Measurements from ENCODE around the gene THADA.

Gene THADA

DNA sequence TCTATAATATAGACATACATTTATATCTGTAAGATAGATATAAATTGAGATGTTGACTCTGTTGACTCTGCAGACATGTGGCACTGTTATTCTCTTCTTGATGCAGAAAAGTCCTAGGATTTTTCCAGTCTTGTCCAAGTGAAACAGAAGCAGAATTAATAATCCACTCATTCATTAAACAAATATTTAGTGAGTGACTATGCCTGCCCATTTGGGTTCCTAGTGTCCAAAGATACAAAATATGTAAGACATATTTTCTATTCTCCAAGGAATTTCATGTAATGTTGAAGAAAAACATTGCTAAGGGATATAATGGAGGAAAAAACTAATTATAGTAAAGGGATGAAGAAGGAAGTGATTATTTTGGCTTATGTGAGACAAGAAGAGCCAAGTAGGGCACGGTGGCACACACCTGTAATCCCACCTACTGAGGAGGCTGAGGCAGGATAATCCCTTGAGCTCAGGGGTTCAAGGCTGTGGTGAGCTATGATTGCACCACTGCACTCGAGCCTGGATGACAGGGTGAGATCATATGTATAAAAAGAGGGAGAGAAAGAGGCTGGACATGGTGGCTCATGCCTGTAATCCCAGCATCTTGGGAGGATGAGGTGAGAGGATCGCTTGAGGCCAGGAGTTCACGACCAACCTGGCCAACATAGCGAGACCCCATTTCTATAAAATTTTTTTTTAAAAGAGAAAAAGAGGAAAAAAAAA, 21.3 kb upstream of the THADA start:
- Histone ChIP-seq H3K4me3 (ENCODE audit: insufficient read depth, low read length, poor library complexity, severe bottlenecking) (no peak overlapping the region), H3F3A (ENCODE audit: insufficient read depth) (no peaks in the 10 kb centered on the region), H3K27me3 (ENCODE audit: low read length) (no peaks in the 10 kb centered on the region), H3K9me3 (ENCODE audit: insufficient read depth, low read length) (no peaks in the 10 kb centered on the region), H2AFZ (ENCODE audit: low read depth, low read length, severe bottlenecking) (no peak overlapping the region), H3K9ac (ENCODE audit: low read length) (no peak overlapping the region), H3K36me3 (ENCODE audit: low read length) (no peaks in the 10 kb centered on the region), H3K79me2 (ENCODE audit: insufficient read depth, low read length) (no peaks in the 10 kb centered on the region), H3K4me2 (ENCODE audit: low read depth, low read length, poor library complexity, severe bottlenecking) (no peak overlapping the region), H3K27ac (ENCODE audit: low read depth, low read length) (no peak overlapping the region), H3K9me2 (replicated peaks; ENCODE audit: insufficient read depth, low read length) (no peaks in the 10 kb centered on the region), H4K20me1 (ENCODE audit: low read depth, low read length) (no peaks in the 10 kb centered on the region)
- TF ChIP-seq CTCF (IDR thresholded peaks at IDR 0.05; ENCODE audit: insufficient read depth, low read length, poor library complexity, severe bottlenecking) = no peak
- TF ChIP-seq EZH2phosphoT487 (conservative IDR thresholded peaks at IDR 0.05; ENCODE audit: low read length) = no peak

DNA sequence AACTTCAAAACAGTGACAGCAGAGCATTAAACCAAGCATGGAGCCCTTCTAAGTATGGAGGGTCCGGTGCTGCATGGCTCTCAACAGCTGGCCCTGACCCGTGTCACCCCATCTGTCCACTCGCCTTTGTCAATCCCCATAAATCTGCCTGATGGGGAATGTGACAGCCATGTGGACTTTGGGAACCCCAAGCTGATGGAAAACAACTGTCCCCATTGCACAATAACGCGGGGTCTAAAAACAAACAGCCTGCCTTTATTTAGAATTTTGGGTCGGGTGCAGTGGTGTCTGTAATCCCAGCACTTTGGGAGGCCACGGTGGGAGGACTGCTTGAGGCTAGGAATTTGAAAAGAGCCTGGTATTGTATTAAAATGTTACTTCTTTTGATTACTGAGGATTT, 17.1 kb upstream of the THADA start:
- Histone ChIP-seq H3K36me3 (ENCODE audit: low read length) (no peaks in the 10 kb centered on the region), H3K4me3 (ENCODE audit: insufficient read depth, low read length, poor library complexity, severe bottlenecking) (no peak overlapping the region), H3K9ac (ENCODE audit: low read length) (no peak overlapping the region), H3K9me3 (ENCODE audit: insufficient read depth, low read length) (no peaks in the 10 kb centered on the region), H4K20me1 (ENCODE audit: low read depth, low read length) (no peaks in the 10 kb centered on the region), H3K9me2 (replicated peaks; ENCODE audit: insufficient read depth, low read length) (no peaks in the 10 kb centered on the region), H3K27ac (ENCODE audit: low read depth, low read length) (no peak overlapping the region), H3K4me2 (ENCODE audit: low read depth, low read length, poor library complexity, severe bottlenecking) (no peak overlapping the region), H3K79me2 (ENCODE audit: insufficient read depth, low read length) (no peaks in the 10 kb centered on the region), H3K27me3 (ENCODE audit: low read length) (no peaks in the 10 kb centered on the region), H3F3A (ENCODE audit: insufficient read depth) (no peaks in the 10 kb centered on the region), H2AFZ (ENCODE audit: low read depth, low read length, severe bottlenecking) (no peak overlapping the region)
- TF ChIP-seq CTCF (IDR thresholded peaks at IDR 0.05; ENCODE audit: insufficient read depth, low read length, poor library complexity, severe bottlenecking) = no peak
- no peak for TF ChIP-seq EZH2phosphoT487 (conservative IDR thresholded peaks at IDR 0.05; ENCODE audit: low read length)

DNA sequence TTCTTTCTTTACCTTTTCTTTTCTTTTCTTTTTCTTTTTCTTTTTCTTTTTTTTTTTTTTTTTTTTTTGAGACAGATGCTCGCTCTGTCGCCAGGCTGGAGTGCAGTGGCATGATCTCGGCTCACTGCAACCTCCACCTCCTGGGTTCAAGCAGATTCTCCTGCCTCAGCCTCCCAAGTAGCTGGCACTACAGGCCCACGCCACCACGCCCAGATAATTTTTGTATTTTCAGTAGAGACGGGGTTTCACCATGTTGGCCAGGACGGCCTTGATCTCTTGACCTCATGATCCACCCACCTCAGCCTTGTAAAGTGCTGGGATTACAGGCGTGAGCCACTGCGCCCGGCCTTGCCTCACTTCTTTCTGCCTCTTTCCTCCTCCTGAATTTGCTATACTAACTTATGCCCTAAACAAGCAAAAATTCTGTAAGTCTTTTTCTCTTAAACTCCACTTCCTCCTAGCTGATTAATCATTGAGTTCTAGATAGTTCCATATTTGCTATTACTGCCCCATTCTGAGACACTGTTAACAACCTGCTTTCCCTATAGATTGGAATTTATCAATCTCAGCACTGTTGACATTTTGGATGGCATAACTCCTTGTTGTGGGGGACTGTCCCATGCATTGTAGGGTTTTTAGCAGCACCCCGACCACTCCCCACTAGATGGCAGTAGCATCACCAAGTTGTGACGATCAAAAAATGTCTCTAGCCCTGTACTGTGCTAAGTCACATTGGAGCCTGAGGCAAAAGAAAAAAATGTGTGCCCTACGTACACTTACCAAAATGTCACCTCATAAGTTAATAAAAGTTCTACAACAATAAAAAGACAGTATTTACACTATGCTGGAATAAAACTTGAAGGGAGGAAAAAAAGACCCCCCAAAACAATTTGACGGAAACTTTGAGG, 16.4 kb upstream of the THADA start:
- Histone ChIP-seq H2AFZ (ENCODE audit: low read depth, low read length, severe bottlenecking) (no peak overlapping the region), H3K9me2 (replicated peaks; ENCODE audit: insufficient read depth, low read length) (no peaks in the 10 kb centered on the region), H3F3A (ENCODE audit: insufficient read depth) (no peaks in the 10 kb centered on the region), H3K36me3 (ENCODE audit: low read length) (no peaks in the 10 kb centered on the region), H3K27ac (ENCODE audit: low read depth, low read length) (no peak overlapping the region), H3K9me3 (ENCODE audit: insufficient read depth, low read length) (no peaks in the 10 kb centered on the region), H3K4me2 (ENCODE audit: low read depth, low read length, poor library complexity, severe bottlenecking) (no peak overlapping the region), H3K27me3 (ENCODE audit: low read length) (no peaks in the 10 kb centered on the region), H3K79me2 (ENCODE audit: insufficient read depth, low read length) (no peaks in the 10 kb centered on the region), H3K9ac (ENCODE audit: low read length) (no peak overlapping the region), H3K4me3 (ENCODE audit: insufficient read depth, low read length, poor library complexity, severe bottlenecking) (no peak overlapping the region), H4K20me1 (ENCODE audit: low read depth, low read length) (no peaks in the 10 kb centered on the region)
- TF ChIP-seq EZH2phosphoT487 (conservative IDR thresholded peaks at IDR 0.05; ENCODE audit: low read length) (no peak), CTCF (IDR thresholded peaks at IDR 0.05; ENCODE audit: insufficient read depth, low read length, poor library complexity, severe bottlenecking) (peak; percentile 88)
